ENCODE measurements around the gene DTWD1. TPM values are rescaled to one million over a fixed set of nuclear protein-coding genes. Genes with fewer than 3 reads are reported as not detected.

DTWD1 gene
- polyA plus RNA-seq, 3 donors = 8.3 to 11.8 (median 10.2) TPM

DNA sequence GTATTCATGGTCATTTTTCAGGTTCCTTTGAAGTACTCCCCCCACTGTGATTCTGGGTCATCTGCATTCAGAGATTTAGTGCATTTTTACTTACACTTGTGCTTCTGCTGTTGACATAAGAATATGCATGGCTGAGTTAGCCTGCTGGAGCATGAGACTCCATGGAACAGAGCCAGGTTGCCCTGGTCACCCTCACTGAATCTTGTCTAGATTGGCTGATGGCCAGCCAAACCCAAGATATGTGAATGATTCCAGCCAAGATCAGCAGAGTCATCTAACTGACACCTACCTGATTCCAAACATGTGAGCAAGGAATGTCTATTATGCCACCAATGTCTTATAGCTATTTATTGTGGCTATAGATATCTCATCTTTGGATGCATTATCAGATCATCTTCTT lies 25.1 kb downstream of the DTWD1 start:
- Mint-ChIP-seq H3K4me1 (no peaks in the 10 kb centered on the region), H3K4me3 (no peak overlapping the region), H3K36me3 (peaks cover 28 to 30% of the 10 kb centered on the region in 2 donors), H3K9me3 (peaks cover 0 to 3% (median 1%) of the 10 kb centered on the region in 7 donors), H3K27me3 (ENCODE audit: low read depth in 3 of 3) (peaks cover 0 to 2% (median 0%) of the 10 kb centered on the region in 3 donors), H3K27ac (peak overlapping the region in 1 of 7 donors; percentile 38)
- Histone ChIP-seq H2AFZ (ENCODE audit: insufficient read depth, low read depth, low read length, poor library complexity, severe bottlenecking) (no peak overlapping the region), H3K4me2 (replicated peaks; ENCODE audit: extremely low read depth, low read length, poor library complexity, severe bottlenecking) (no peak overlapping the region), H3K4me3 (replicated peaks in 1 of 3; ENCODE audit: low read depth in 2 of 3, low read length in 3 of 3) (no peak overlapping the region), H3K27me3 (ENCODE audit: control insufficient read depth in 2 of 2, insufficient read depth in 2 of 2, low read length in 2 of 2) (no peaks in the 10 kb centered on the region), H3K4me1 (ENCODE audit: control insufficient read depth in 1 of 2, insufficient read depth in 2 of 2, low read length in 2 of 2) (no peaks in the 10 kb centered on the region), H3K9me3 (replicated peaks in 1 of 2; ENCODE audit: control insufficient read depth in 1 of 2, insufficient read depth in 1 of 2, low read length in 2 of 2) (no peaks in the 10 kb centered on the region), H3K79me2 (ENCODE audit: insufficient read depth, low read length) (no peaks in the 10 kb centered on the region), H3K9ac (ENCODE audit: insufficient read depth, low read length, poor library complexity, severe bottlenecking) (no peak overlapping the region), H3K36me3 (replicated peaks in 1 of 2; ENCODE audit: control insufficient read depth in 1 of 2, insufficient read depth in 2 of 2, low read length in 2 of 2) (peaks cover 9 to 35% of the 10 kb centered on the region in 2 donors), H3K27ac (ENCODE audit: low read depth in 1 of 2, low read length in 2 of 2) (no peak overlapping the region), H4K20me1 (ENCODE audit: insufficient read depth, low read length) (no peaks in the 10 kb centered on the region)
- intact Hi-C loops (cut with micrococcal nuclease) = no loop called here
- TF ChIP-seq, protein P1, sequence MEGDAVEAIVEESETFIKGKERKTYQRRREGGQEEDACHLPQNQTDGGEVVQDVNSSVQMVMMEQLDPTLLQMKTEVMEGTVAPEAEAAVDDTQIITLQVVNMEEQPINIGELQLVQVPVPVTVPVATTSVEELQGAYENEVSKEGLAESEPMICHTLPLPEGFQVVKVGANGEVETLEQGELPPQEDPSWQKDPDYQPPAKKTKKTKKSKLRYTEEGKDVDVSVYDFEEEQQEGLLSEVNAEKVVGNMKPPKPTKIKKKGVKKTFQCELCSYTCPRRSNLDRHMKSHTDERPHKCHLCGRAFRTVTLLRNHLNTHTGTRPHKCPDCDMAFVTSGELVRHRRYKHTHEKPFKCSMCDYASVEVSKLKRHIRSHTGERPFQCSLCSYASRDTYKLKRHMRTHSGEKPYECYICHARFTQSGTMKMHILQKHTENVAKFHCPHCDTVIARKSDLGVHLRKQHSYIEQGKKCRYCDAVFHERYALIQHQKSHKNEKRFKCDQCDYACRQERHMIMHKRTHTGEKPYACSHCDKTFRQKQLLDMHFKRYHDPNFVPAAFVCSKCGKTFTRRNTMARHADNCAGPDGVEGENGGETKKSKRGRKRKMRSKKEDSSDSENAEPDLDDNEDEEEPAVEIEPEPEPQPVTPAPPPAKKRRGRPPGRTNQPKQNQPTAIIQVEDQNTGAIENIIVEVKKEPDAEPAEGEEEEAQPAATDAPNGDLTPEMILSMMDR (IDR thresholded peaks at IDR 0.05) = no peak
- no peak for DNase-seq

DNA sequence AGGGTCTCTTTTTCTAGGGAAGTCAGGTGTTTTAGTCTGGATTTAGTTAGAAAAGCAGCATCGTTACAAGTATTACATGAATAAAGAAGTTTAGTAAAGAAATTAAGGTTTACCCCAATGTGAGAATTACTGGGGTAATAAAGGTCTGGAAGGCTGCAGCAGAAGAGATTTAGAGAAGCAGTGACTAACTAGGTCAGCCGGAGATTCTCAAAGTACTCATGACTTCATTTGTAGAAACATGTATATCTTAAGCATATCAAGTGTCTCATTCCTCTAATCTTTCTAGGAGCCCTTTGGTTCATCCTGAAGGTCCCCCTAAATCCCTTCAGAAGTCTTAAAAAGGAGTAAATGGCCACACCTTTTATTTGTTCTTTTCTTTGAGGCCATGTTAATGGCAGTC lies 26.0 kb downstream of the DTWD1 start:
- peaks cover 0 to 7% (median 3%) of the 10 kb centered on the region in 7 donors for H3K9me3 Mint-ChIP-seq
- intact Hi-C loops (cut with micrococcal nuclease) = no loop called here
- Histone ChIP-seq H3K79me2 (ENCODE audit: insufficient read depth, low read length) (no peaks in the 10 kb centered on the region), H4K20me1 (ENCODE audit: insufficient read depth, low read length) (no peaks in the 10 kb centered on the region), H3K9ac (ENCODE audit: insufficient read depth, low read length, poor library complexity, severe bottlenecking) (no peak overlapping the region), H3K36me3 (replicated peaks in 1 of 2; ENCODE audit: control insufficient read depth in 1 of 2, insufficient read depth in 2 of 2, low read length in 2 of 2) (peaks cover 9 to 35% of the 10 kb centered on the region in 2 donors), H3K4me2 (replicated peaks; ENCODE audit: extremely low read depth, low read length, poor library complexity, severe bottlenecking) (no peak overlapping the region), H3K27ac (ENCODE audit: low read depth in 1 of 2, low read length in 2 of 2) (no peak overlapping the region), H3K4me1 (ENCODE audit: control insufficient read depth in 1 of 2, insufficient read depth in 2 of 2, low read length in 2 of 2) (no peaks in the 10 kb centered on the region), H3K4me3 (replicated peaks in 1 of 3; ENCODE audit: low read depth in 2 of 3, low read length in 3 of 3) (no peak overlapping the region), H3K9me3 (replicated peaks in 1 of 2; ENCODE audit: control insufficient read depth in 1 of 2, insufficient read depth in 1 of 2, low read length in 2 of 2) (peaks cover under 1 to 7% of the 10 kb centered on the region in 2 donors), H2AFZ (ENCODE audit: insufficient read depth, low read depth, low read length, poor library complexity, severe bottlenecking) (no peak overlapping the region), H3K27me3 (ENCODE audit: control insufficient read depth in 2 of 2, insufficient read depth in 2 of 2, low read length in 2 of 2) (no peaks in the 10 kb centered on the region)
- no peaks in the 10 kb centered on the region for H3K4me1 Mint-ChIP-seq
- peaks cover 24 to 26% of the 10 kb centered on the region in 2 donors for H3K36me3 Mint-ChIP-seq
- DNase-seq = no peak
- TF ChIP-seq, protein P1 (IDR thresholded peaks at IDR 0.05) = no peak
- no peak overlapping the region for H3K27ac Mint-ChIP-seq
- no CpG with 5 or more reads among the region's 2 CpGs for WGBS (ENCODE audit: insufficient coverage)
- no peak overlapping the region for H3K4me3 Mint-ChIP-seq
- H3K27me3 Mint-ChIP-seq (ENCODE audit: low read depth in 3 of 3) = peaks cover 0 to 2% (median 0%) of the 10 kb centered on the region in 3 donors

Measured in CD14-positive monocyte (primary cell).